GM21619 (cell line): ENCODE results near the gene ARSA.
"Not testable (repeated sequence)": the region's sequence is repeated elsewhere in the genome, so short reads cannot be mapped to it uniquely, and the experiment has no call there.

ENCODE experiments used
- ATAC-seq: cut with Tn5 transposase; IDR thresholded peaks from one replicate; pipeline ENCODE4 v1.9.1; 2021; ENCODE audit not compliant: unreplicated experiment

The ARSA gene

DNA sequence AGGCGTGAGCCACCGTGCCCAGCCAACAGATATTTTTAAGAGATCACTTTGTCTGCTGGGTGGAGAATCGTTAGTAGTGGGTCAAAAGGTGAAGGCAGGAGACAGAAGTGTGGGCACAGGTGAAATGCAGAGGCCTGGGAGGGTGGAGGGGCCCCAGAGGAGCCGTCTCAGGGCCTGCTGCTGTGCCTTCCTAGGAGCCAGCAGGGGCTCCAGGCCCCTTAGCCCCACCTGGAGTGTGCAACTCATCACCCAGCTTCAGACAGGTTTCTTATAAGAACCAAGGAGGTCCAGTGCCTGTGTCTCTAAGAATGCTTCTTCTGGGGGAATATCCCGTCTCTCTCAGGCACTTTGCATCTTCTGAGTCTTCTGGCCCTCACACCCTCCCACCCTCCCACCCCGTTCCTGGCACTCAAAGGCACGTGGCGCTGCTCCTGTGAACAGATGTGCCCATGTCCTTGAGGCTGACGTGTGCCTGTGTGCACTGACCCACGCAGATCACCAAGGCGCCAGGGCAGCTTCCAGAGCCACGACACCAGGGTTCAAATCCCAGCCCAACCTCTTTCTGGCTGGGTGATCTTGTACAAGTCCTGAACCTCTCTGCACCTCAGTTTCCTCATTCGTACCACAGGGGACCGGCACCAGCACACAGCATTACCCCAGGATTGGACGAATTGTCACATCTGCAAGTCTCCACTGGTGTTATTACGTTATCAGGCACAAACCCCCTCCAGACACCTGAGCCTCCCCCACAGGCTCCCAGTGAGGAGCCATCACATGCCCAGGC is 3.4 kb downstream of the ARSA start:
- ATAC-seq: no peak

DNA sequence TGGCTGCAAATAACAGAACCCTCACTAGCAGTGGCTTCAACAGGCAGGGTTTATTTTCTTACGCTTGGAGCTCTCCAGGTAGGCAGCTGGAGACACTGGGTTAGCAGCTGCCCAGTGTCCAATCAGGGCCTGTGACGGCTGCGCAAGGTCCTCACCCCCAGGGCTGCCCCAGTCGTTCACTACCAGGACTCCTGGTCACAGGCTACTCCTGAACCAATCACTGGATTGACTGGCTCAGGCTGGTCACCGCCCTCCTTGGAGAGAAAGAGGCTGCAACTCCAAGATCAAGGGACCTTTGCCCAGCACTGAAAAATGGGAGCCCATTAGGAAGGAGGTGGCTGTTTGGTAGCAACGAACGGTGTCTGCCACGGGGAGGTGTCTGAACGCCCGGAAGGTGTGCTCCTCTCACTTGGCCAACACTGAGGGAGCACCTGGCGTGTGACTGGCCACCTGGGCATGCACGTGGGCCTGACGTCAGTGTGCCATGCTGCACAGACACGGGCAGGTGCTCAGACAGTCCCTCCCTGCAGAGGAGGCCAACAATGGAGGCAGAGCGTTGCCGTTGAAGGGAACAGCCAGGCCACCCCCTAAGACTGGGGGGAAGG is 5.1 kb downstream of the ARSA start:
- ATAC-seq: no peak

- no peak for ATAC-seq
These were observed 5.8 kb downstream of the ARSA start for GRCh38 chr22:50621948-50622722.

DNA sequence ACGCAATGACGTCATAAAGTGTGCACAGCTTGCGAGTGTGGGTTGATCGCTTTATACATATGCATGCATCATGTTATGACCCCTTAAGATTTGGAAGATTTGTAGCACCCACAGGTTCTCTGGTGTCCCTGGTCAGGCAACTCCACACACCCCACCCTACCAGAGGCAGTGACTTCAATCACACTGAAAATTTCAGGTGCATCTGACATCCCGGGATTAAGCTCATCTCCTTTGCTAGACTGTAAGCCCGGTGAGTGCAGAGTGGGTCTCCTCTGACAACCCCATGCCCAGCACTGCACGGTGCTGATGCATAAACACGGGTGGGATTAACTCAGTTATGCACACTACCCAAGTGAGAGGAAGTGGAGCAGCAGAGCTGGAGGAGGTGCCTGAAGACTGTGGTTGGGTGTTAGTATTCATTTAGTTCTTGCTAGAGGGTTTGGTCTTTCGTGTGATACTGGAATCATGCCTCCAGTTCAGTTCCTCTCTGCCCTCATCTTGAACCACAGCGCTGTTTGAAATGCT is 6.5 kb downstream of the ARSA start:
- ATAC-seq: peak; percentile 58

GRCh38 chr22:50620593-50621355 is 7.2 kb downstream of the ARSA start:
- peak; percentile 43 for ATAC-seq

GRCh38 chr22:50614296-50614695 is 13.7 kb downstream of the ARSA start:
- not testable (repeated sequence) for ATAC-seq

- no peak for ATAC-seq
These were observed 14.5 kb downstream of the ARSA start for GRCh38 chr22:50613291-50613981.

GRCh38 chr22:50612528-50613221 is 15.3 kb downstream of the ARSA start:
- ATAC-seq: no peak

GRCh38 chr22:50612168-50612527 is 15.8 kb downstream of the ARSA start:
- ATAC-seq: no peak

- ATAC-seq: no peak
These were observed 16.5 kb downstream of the ARSA start for GRCh38 chr22:50611341-50612060.

GRCh38 chr22:50610581-50610980 is 17.4 kb downstream of the ARSA start:
- no peak for ATAC-seq

DNA sequence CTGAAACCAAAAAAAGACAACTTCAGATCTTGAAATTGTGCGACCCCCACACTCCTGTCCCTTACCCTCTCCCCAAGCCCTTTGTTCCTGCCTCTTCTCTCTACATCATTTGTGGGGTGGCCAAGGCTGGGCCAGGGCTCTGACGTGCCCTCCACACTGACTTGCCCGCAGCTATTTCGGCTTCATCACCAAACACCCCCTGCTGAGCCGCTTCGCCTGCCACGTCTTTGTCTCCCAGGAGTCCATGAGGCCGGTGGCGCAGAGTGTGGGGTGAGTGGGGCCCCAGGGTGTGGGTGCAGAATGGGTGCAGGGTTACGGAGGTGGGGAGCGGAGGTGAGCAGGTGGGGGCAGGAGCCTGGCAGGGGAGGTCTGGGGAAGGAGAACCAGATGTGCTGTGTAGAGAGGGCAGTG is 17.9 kb downstream of the ARSA start:
- no peak for ATAC-seq

GRCh38 chr22:50609599-50609998 is 18.4 kb downstream of the ARSA start:
- ATAC-seq: no peak

DNA sequence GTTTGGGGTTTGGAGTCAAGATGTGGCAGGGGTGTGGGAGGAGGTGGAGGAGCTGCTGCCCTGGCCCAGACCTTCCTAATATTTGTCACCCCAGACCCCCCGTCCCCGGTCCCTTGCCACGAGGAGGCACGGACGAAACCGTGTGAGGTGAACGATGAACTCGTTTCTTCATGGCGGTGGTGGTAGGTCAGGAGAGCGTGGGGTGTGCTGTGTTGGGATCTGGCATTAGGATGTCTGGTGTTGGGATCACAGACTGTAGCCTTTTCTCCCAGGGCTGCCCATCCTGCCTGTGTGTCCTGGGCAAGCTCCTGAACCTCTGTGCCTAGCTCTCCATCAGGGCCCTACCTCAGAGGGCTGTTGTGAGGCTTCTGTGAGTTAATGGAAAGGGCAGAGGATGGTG is 19.0 kb downstream of the ARSA start:
- no peak for ATAC-seq

DNA sequence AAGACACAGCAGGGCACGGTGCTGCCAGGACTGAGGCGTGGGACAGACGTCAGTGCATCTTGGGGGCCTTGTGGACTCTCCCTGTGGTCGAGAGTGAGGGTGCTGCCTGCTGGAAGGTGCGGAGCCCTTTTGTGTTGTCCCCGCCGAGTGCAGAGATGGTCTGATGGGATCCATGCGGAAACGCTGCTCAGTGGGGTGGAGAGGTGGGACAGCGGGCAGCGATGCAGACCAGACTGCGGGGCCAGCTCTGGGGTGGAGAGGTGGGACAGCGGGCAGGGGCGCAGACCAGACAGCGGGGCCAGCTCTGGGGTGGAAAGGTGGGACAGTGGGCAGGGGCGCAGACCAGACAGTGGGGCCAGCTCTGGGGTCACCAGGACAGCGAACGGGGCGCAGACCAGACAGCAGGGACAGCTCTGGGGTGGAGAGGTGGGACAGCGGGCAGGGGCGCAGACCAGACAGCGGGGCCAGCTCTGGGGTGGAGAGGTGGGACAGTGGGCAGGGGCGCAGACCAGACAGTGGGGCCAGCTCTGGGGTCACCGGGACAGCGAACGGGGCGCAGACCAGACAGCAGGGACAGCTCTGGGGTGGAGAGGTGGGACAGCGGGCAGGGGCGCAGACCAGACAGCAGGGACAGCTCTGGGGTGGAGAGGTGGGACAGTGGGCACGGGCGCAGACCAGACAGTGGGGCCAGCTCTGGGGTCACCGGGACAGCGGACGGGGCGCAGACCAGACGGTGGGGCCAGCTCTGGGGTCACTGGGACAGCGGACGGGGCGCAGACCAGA is 19.7 kb downstream of the ARSA start:
- ATAC-seq: not testable (repeated sequence)

DNA sequence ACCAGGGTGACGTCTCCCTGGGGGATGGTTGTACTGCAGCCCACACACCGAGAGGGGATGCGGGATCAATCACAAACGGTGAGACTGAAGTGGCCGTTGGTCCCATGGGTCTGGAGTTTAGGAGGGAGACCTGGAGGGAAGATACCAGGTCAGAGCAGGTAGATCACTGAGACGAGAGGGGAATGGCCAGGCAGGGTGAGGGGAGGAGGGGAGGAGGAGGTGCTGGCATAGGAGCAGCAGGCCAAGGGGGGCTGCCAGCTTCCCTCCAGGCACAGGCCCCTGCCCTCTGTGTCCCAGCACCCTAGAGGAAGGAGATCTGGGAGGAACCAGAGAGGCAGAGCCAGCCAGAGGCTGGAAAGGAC is 20.3 kb downstream of the ARSA start:
- no peak for ATAC-seq

DNA sequence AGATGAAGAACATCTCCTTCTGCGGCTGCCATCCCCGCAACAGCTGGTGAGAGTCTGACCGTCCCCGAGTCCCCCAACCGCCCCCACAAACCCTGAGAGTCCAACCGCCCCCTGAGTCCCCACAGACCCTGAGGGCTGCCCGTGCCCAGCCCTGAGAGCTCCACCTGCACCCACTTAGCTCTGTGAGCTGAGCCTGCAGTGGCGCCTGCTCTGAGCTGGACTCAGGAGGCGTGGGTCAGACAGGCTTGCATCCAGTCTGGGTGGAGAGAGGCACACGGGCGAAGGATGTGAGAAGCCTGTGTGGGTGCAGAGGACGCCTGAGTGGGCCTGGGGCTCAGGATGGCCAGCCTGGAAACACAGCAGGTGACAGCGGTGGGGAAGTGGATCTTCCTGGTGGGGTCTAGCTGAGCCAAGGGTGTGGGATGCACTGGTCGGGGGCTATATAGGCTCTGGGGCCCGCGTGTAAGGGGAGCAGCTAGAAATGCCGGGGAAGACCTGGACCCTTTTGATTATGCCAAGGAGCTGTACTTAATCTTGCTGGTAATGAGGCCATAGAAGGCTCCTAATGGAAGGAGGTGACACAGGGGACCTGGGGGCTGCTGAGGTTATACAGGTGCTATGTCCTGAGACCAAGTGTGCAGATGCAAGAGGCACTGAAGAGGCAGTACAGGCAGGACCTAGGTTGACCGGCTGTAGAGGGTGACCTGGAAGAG is 20.9 kb downstream of the ARSA start:
- no peak for ATAC-seq
